Amygdala (tissue), 56 donors: ENCODE results near the gene FKBP2.

ENCODE experiments used
- DNase-seq, 56 donors: peaks; one replicate each; lab custom pipeline; 2025; lab: John Stamatoyannopoulos, UW

FKBP2 gene

GRCh38 chr11:64240435-64241240 lies at the start of gene FKBP2:
TSS of gene FKBP2 (plus strand) at chr11:64241095. CDS start at chr11:64242388, 1,293 bp downstream.
- DNase-seq: peak; percentile 88 to 100 (median 97)

GRCh38 chr11:64192434-64192833 lies 48.5 kb upstream of the FKBP2 start:
- DNase-seq: no peak

- DNase-seq: peak in 6 of 56 donors; percentile 14 to 68 (median 26)
These were observed 44.3 kb upstream of the FKBP2 start for GRCh38 chr11:64196626-64197025.

GRCh38 chr11:64198511-64198910 lies 42.4 kb upstream of the FKBP2 start:
- no peak for DNase-seq

- DNase-seq: no peak
These were observed 39.4 kb upstream of the FKBP2 start for GRCh38 chr11:64201543-64201942.

GRCh38 chr11:64202992-64203391 lies 37.9 kb upstream of the FKBP2 start:
- no peak for DNase-seq

- no peak for DNase-seq
These were observed 37.3 kb upstream of the FKBP2 start for GRCh38 chr11:64203421-64204079.

- no peak for DNase-seq
These were observed 36.8 kb upstream of the FKBP2 start for GRCh38 chr11:64204080-64204440.

- DNase-seq: peak in 51 of 56 donors; percentile 11 to 87 (median 62)
These were observed 36.4 kb upstream of the FKBP2 start for GRCh38 chr11:64204464-64204989.

- peak in 5 of 56 donors; percentile 20 to 37 (median 23) for DNase-seq
These were observed 34.2 kb upstream of the FKBP2 start, which contains the start of gene FERMT3 for GRCh38 chr11:64206457-64207255. TSS of gene FERMT3 (plus strand) at chr11:64206721. CDS start at chr11:64207365, 644 bp downstream.

- peak in 11 of 56 donors; percentile 14 to 69 (median 29) for DNase-seq
These were observed 33.4 kb upstream of the FKBP2 start for GRCh38 chr11:64207256-64208085.

GRCh38 chr11:64208086-64208795 lies 32.7 kb upstream of the FKBP2 start:
- no peak for DNase-seq

- DNase-seq: peak in 5 of 56 donors; percentile 4 to 33 (median 18)
These were observed 31.9 kb upstream of the FKBP2 start for GRCh38 chr11:64208796-64209562.

GRCh38 chr11:64209563-64209843 lies 31.4 kb upstream of the FKBP2 start:
- DNase-seq: no peak

GRCh38 chr11:64210301-64211020 lies 30.4 kb upstream of the FKBP2 start:
- no peak for DNase-seq

- DNase-seq: no peak
These were observed 29.6 kb upstream of the FKBP2 start for GRCh38 chr11:64211181-64211872.

GRCh38 chr11:64216879-64217278 lies 24.0 kb upstream of the FKBP2 start:
- no peak for DNase-seq
